Caco-2 (cell line): ENCODE data around the gene REL. TPM values are rescaled to one million over a fixed set of nuclear protein-coding genes. Genes with fewer than 3 reads are reported as not detected.

ENCODE experiments used
- BruUV-seq: library from RNA; stranded (reverse); fragments of 400-500 nt; replicated peaks from 2 replicates; lab custom pipeline; 2021; lab: Mats Ljungman, UMichigan
- CTCF ChIA-PET: fragments of 300-600 bp; sonication (Branson Sonifier 250); formaldehyde crosslinking; loops from one replicate; lab custom pipeline; 2022; ENCODE audit warnings: antibody characterized with exemption; lab: Charles Lee
- POLR2A ChIA-PET: fragments of 300-600 bp; sonication (Branson Sonifier 250); formaldehyde crosslinking; loops from one replicate; lab custom pipeline; 2022; ENCODE audit warnings: antibody characterized with exemption; lab: Charles Lee
- DNase-seq, 2 experiments: peaks; one replicate each; pipeline versions ENCODE4 v3.0.0 to v3.0.0-alpha.2; 2020 to 2022
- H3K27me3 ChIP-seq: replicated peaks from 2 replicates; pipeline ENCODE4 v1.6.0; 2011; ENCODE audit warnings: low read length; ENCODE audit not compliant: control insufficient read depth, insufficient read depth
- H3K36me3 ChIP-seq: 2 replicates; pipeline ENCODE4 v1.5.1; 2011; ENCODE audit warnings: low read length; ENCODE audit not compliant: control insufficient read depth, insufficient read depth
- H3K4me1 ChIP-seq: fragments of 250-450 bp; sonication (Bioruptor Pico); 2 replicates; pipeline ENCODE4 v1.5.1; 2020; ENCODE audit warnings: mild to moderate bottlenecking
- H3K4me3 ChIP-seq: 2 replicates; pipeline ENCODE4 v1.5.1; 2011; ENCODE audit warnings: low read depth, mild to moderate bottlenecking, control low read depth, low read length
- H3K9me3 ChIP-seq: fragments of 250-450 bp; sonication (Bioruptor Pico); 2 replicates; pipeline ENCODE4 v1.5.1; 2020; ENCODE audit warnings: mild to moderate bottlenecking, moderate library complexity
- H3K27ac Mint-ChIP-seq: one replicate; pipeline ENCODE4 v1.8.0; 2022; ENCODE audit warnings: mixed read lengths; ENCODE audit not compliant: unreplicated experiment
- H3K27me3 Mint-ChIP-seq: one replicate; pipeline ENCODE4 v1.8.0; 2022; ENCODE audit warnings: mixed read lengths; ENCODE audit not compliant: insufficient read depth, unreplicated experiment
- H3K36me3 Mint-ChIP-seq: one replicate; pipeline ENCODE4 v1.8.0; 2022; ENCODE audit warnings: mild to moderate bottlenecking, mixed read lengths; ENCODE audit not compliant: insufficient read depth, unreplicated experiment
- H3K4me1 Mint-ChIP-seq: one replicate; pipeline ENCODE4 v1.8.0; 2022; ENCODE audit warnings: low read depth, mixed read lengths; ENCODE audit not compliant: unreplicated experiment
- H3K4me3 Mint-ChIP-seq: one replicate; pipeline ENCODE4 v1.8.0; 2022; ENCODE audit warnings: mild to moderate bottlenecking, moderate library complexity, mixed read lengths; ENCODE audit not compliant: unreplicated experiment
- H3K9me3 Mint-ChIP-seq: one replicate; pipeline ENCODE4 v1.8.0; 2022; ENCODE audit warnings: mixed read lengths; ENCODE audit not compliant: unreplicated experiment
- intact Hi-C: fragments of 100-400 bp; cut with micrococcal nuclease; formaldehyde crosslinking; loops from one replicate; pipeline ENCODE4 v1.10.0; 2022; ENCODE audit not compliant: unreplicated experiment
- total RNA-seq: library from RNA; stranded (reverse); gene quantifications from 2 replicates; pipeline ENCODE4 v1.2.3, GENCODE V29; 2022
- TF ChIP-seq, protein P1 (sequence below), 2 experiments: fragments of 200-600 bp in 1 of 2; IDR thresholded peaks; 1 replicate in 1 of 2; 2 replicates in 1 of 2; pipeline versions ENCODE4 v1.5.1 to v1.8.0; 2011 to 2022; ENCODE audit warnings: antibody characterized with exemption in 1 of 2, control low read depth in 1 of 2, inconsistent platforms in 1 of 2, low read depth in 1 of 2, low read length in 1 of 2, mild to moderate bottlenecking in 1 of 2, moderate library complexity in 1 of 2; ENCODE audit not compliant: insufficient read depth in 1 of 2, severe bottlenecking in 1 of 2, unreplicated experiment in 1 of 2

Gene REL
- total RNA-seq, 1 experiment from 2014 or later, result 12.2 TPM

DNA sequence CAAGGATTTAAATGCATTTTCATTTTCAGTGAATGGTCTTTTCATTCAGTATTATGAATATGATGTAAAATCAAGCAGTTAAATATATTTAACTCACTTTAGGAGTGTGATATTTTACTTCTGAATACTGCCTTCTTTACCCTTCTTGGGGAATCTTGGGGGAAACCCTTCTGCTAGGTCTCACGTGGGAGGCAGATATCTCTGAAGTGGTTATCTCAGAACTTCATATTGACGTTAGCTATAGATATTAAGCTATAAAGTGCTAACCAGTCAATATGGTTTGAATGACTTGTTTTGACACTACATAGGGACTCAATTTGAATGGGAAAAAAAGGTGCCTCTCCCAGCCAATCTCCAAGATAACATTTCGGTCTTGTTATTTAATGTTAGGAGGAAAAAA, 9.8 kb downstream of the REL start:
- no peak overlapping the region for H3K4me3 Mint-ChIP-seq
- H3K4me1 Mint-ChIP-seq, result no peaks in the 10 kb centered on the region
- H3K27me3 ChIP-seq, result no peaks in the 10 kb centered on the region
- no peaks in the 10 kb centered on the region for H3K9me3 ChIP-seq
- TF ChIP-seq, protein P1, sequence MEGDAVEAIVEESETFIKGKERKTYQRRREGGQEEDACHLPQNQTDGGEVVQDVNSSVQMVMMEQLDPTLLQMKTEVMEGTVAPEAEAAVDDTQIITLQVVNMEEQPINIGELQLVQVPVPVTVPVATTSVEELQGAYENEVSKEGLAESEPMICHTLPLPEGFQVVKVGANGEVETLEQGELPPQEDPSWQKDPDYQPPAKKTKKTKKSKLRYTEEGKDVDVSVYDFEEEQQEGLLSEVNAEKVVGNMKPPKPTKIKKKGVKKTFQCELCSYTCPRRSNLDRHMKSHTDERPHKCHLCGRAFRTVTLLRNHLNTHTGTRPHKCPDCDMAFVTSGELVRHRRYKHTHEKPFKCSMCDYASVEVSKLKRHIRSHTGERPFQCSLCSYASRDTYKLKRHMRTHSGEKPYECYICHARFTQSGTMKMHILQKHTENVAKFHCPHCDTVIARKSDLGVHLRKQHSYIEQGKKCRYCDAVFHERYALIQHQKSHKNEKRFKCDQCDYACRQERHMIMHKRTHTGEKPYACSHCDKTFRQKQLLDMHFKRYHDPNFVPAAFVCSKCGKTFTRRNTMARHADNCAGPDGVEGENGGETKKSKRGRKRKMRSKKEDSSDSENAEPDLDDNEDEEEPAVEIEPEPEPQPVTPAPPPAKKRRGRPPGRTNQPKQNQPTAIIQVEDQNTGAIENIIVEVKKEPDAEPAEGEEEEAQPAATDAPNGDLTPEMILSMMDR (IDR thresholded peaks at IDR 0.05; ENCODE audit: insufficient read depth in 1 of 2, low read depth in 1 of 2, low read length in 1 of 2, severe bottlenecking in 1 of 2, unreplicated experiment in 1 of 2), result no peak
- BruUV-seq, result no TSS peak
- POLR2A ChIA-PET, result no interaction called here
- no peak overlapping the region for H3K4me3 ChIP-seq
- no peaks in the 10 kb centered on the region for H3K36me3 ChIP-seq
- H3K36me3 Mint-ChIP-seq, result no peaks in the 10 kb centered on the region
- no peak overlapping the region for H3K27ac Mint-ChIP-seq
- no peaks in the 10 kb centered on the region for H3K4me1 ChIP-seq
- intact Hi-C loops, result no loop called here
- no peaks in the 10 kb centered on the region for H3K9me3 Mint-ChIP-seq
- H3K27me3 Mint-ChIP-seq, result no peaks in the 10 kb centered on the region
- CTCF ChIA-PET, result no interaction called here
- no peak for DNase-seq

DNA sequence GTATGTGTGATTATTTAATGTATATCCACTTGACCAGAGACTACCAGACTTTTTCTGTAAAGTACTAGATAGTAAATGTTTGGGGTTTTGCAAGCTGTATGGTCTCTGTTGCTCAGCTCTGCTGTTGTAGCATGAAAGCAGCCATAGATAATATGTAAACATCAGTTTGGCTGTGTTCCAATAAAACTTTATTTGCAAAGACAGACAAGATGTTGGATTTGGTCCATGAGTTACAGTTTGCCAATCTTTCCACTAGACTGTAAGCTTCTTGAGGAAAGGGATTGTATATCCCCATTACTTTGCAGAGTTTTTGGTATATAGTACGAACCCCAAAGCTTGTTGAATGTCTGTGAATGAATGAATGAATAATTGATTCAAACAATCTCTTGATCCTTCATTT, 17.2 kb downstream of the REL start:
- Mint-ChIP-seq H3K4me3 (no peak overlapping the region), H3K27ac (no peak overlapping the region), H3K36me3 (peaks cover 39% of the 10 kb centered on the region), H3K4me1 (no peaks in the 10 kb centered on the region), H3K9me3 (no peaks in the 10 kb centered on the region), H3K27me3 (no peaks in the 10 kb centered on the region)
- no peaks in the 10 kb centered on the region for H3K4me1 ChIP-seq
- BruUV-seq, result no TSS peak
- H3K27me3 ChIP-seq, result no peaks in the 10 kb centered on the region
- ChIA-PET POLR2A (no interaction called here), CTCF (no interaction called here)
- intact Hi-C loops, result no loop called here
- DNase-seq, result no peak
- H3K9me3 ChIP-seq, result no peaks in the 10 kb centered on the region
- peaks cover 1% of the 10 kb centered on the region; the same call in 1 of the 2 replicates for H3K36me3 ChIP-seq
- TF ChIP-seq, protein P1 (IDR thresholded peaks at IDR 0.05; ENCODE audit: insufficient read depth in 1 of 2, low read depth in 1 of 2, low read length in 1 of 2, severe bottlenecking in 1 of 2, unreplicated experiment in 1 of 2), result no peak
- no peak overlapping the region for H3K4me3 ChIP-seq

DNA sequence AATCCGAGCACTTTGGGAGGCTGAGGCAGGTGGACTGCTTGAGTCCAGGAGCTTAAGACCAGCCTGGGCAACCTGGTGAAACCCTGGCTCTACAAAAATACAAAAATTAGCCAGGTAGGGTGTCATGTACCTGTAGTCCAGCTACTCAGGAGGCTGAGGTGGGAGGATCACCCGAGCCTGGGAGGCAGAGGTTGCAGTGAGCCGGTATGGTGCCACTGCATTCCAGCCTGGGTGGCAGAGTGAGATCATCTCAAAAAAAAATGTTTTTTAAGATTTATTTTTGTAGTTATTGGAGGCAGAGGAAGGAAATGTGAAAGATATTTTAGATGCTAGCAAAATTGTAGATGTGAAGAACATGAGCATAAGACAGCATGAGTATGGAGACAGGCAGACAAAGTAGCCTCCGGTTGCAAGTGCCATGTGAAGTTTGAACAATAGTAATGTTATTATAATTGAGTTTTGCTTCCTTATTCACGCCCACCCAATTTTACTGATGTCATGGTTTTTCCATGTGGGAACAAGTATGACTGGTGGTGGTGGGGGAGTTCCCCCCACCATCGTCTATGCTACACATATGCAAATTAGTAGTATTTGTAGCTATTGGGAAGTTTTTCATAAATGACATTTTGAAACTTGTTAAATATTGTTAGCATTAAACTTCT, 18.0 kb downstream of the REL start:
- POLR2A ChIA-PET, result no interaction called here
- peaks cover 42% of the 10 kb centered on the region for H3K36me3 Mint-ChIP-seq

More for the DNA sequence above, 18.0 kb downstream of the REL start:
- TF ChIP-seq, protein P1 (IDR thresholded peaks at IDR 0.05; ENCODE audit: insufficient read depth in 1 of 2, low read depth in 1 of 2, low read length in 1 of 2, severe bottlenecking in 1 of 2, unreplicated experiment in 1 of 2), result no peak
- no peak overlapping the region for H3K4me3 Mint-ChIP-seq
- Histone ChIP-seq H3K36me3 (peaks cover 1% of the 10 kb centered on the region; the same call in 1 of the 2 replicates), H3K9me3 (no peaks in the 10 kb centered on the region), H3K4me3 (no peak overlapping the region), H3K27me3 (no peaks in the 10 kb centered on the region), H3K4me1 (no peaks in the 10 kb centered on the region)
- H3K27me3 Mint-ChIP-seq, result no peaks in the 10 kb centered on the region
- CTCF ChIA-PET, result no interaction called here
- DNase-seq, result no peak
- intact Hi-C loops, result no loop called here
- no TSS peak for BruUV-seq
- H3K9me3 Mint-ChIP-seq, result no peaks in the 10 kb centered on the region
- no peaks in the 10 kb centered on the region for H3K4me1 Mint-ChIP-seq
- H3K27ac Mint-ChIP-seq, result no peak overlapping the region
